ENCODE data around the gene U2AF2. TPM values are rescaled to one million over a fixed set of nuclear protein-coding genes. Genes with fewer than 3 reads are reported as not detected.

U2AF2 gene
- total RNA-seq, 1 experiment from 2014 or later, result 107 TPM

DNA sequence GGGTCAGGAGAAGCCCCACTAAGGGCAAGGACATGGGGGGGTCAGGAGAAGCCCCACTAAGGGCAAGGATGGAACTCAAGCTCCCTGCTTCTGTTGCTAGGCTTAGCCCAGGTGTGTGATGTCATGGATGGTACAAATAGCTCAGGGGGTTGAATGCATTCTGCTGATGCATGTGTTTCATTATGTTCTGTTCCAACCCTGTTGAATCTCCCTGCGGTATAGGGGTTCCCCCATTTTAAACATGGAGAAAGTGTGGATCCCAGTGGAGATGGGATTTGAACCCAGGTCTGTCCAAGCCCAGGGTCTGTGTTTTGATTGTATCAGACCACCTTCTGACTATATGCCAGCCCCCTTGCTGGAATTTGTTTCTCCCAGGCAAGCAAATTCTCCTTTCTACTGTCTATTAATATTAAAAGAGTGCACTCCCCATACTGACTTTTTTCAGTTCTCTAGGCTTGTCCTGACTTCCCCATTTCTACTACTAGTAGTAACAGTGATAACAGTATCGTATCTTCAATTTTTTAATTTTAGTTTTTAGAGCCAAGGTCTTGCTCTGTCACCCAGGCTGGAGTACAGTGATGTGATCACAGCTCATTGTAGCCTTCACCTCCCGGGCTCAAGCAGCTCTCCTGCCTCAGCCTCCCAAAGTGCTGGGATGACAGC, 42.7 kb upstream of the U2AF2 start:
- no peak overlapping the region for H3K9ac ChIP-seq (ENCODE audit: low read length)
- H4K20me1 ChIP-seq (ENCODE audit: insufficient read depth, low read depth, low read length), result peaks cover 18% of the 10 kb centered on the region
- H2AFZ ChIP-seq (ENCODE audit: low read length), result no peak overlapping the region
- no peak overlapping the region for H3K27ac ChIP-seq (ENCODE audit: low read length)
- no peak for DNase-seq
- H3K4me1 ChIP-seq (ENCODE audit: low read length), result peaks cover 8% of the 10 kb centered on the region
- no peaks in the 10 kb centered on the region for H3K27me3 ChIP-seq (ENCODE audit: low read length)
- peaks cover 58% of the 10 kb centered on the region for H3K79me2 ChIP-seq (ENCODE audit: low read length)
- peaks cover 18% of the 10 kb centered on the region for H3K36me3 ChIP-seq (ENCODE audit: insufficient read depth, low read length)
- no peak overlapping the region for H3K4me3 ChIP-seq (ENCODE audit: low read length)
- H3K9me3 ChIP-seq (ENCODE audit: low read length), result no peaks in the 10 kb centered on the region
- H3K4me2 ChIP-seq (ENCODE audit: low read depth, low read length, poor library complexity, severe bottlenecking), result no peak overlapping the region
- H3K9me2 ChIP-seq (replicated peaks; ENCODE audit: insufficient read depth, low read length), result no peaks in the 10 kb centered on the region

DNA sequence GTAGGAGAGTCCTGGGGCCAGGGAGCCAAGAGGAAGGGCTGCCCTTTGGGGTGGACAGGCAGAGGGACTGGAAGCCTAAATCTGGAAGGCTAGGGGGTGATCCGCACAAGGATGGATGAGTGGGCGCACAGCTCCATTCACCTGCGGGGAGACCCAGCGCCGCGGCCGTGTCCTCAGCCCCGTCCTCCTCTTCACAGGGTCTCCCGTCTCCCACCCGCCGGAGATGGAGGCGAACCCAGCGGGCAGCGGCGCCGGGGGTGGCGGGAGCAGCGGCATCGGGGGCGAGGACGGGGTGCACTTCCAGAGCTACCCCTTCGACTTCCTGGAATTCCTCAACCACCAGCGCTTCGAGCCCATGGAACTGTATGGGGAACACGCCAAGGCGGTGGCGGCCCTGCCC, 41.4 kb upstream of the U2AF2 start:
- no peak for DNase-seq
- H3K36me3 ChIP-seq (ENCODE audit: insufficient read depth, low read length), result peaks cover 17% of the 10 kb centered on the region
- H3K9ac ChIP-seq (ENCODE audit: low read length), result no peak overlapping the region
- no peaks in the 10 kb centered on the region for H3K27me3 ChIP-seq (ENCODE audit: low read length)
- no peak overlapping the region for H2AFZ ChIP-seq (ENCODE audit: low read length)
- H3K4me3 ChIP-seq (ENCODE audit: low read length), result no peak overlapping the region
- peaks cover 18% of the 10 kb centered on the region for H4K20me1 ChIP-seq (ENCODE audit: insufficient read depth, low read depth, low read length)
- peaks cover 46% of the 10 kb centered on the region for H3K79me2 ChIP-seq (ENCODE audit: low read length)
- H3K9me2 ChIP-seq (replicated peaks; ENCODE audit: insufficient read depth, low read length), result no peaks in the 10 kb centered on the region
- peaks cover 7% of the 10 kb centered on the region; the same call in 1 of the 2 replicates for H3K4me1 ChIP-seq (ENCODE audit: low read length)
- H3K27ac ChIP-seq (ENCODE audit: low read length), result no peak overlapping the region
- H3K4me2 ChIP-seq (ENCODE audit: low read depth, low read length, poor library complexity, severe bottlenecking), result no peak overlapping the region
- no peaks in the 10 kb centered on the region for H3K9me3 ChIP-seq (ENCODE audit: low read length)

DNA sequence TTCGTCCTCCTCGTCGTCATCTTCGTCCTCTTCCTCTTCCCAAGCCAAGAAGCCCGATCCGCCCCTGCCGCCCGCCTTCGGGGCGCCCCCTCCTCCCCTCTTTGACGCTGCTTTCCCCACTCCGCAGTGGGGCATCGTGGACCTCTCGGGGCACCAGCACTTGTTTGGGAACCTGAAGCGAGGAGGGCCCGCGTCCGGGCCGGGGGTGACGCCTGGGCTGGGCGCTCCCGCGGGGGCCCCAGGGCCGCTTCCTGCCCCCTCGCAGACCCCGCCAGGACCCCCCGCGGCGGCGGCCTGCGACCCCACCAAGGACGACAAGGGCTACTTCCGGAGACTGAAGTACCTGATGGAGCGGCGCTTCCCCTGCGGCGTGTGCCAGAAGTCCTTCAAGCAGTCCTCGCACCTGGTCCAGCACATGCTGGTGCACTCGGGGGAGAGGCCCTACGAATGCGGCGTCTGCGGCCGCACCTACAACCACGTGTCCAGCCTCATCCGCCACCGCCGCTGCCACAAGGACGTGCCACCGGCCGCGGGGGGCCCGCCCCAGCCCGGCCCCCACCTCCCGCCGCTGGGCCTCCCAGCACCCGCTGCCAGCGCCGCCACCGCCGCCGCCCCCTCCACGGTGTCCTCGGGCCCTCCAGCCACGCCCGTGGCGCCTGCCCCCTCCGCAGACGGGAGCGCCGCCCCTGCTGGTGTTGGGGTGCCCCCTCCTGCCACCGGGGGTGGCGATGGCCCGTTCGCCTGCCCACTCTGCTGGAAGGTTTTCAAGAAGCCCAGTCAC, 40.7 kb upstream of the U2AF2 start:
- no peak overlapping the region for H3K9ac ChIP-seq (ENCODE audit: low read length)
- H3K27ac ChIP-seq (ENCODE audit: low read length), result no peak overlapping the region
- no peaks in the 10 kb centered on the region for H3K27me3 ChIP-seq (ENCODE audit: low read length)
- peaks cover 39% of the 10 kb centered on the region for H3K79me2 ChIP-seq (ENCODE audit: low read length)
- H3K4me1 ChIP-seq (ENCODE audit: low read length), result peaks cover 7% of the 10 kb centered on the region; the same call in 1 of the 2 replicates
- DNase-seq, result no peak
- H3K36me3 ChIP-seq (ENCODE audit: insufficient read depth, low read length), result peaks cover 10% of the 10 kb centered on the region
- H3K4me3 ChIP-seq (ENCODE audit: low read length), result no peak overlapping the region
- peaks cover 18% of the 10 kb centered on the region for H4K20me1 ChIP-seq (ENCODE audit: insufficient read depth, low read depth, low read length)
- no peaks in the 10 kb centered on the region for H3K9me2 ChIP-seq (replicated peaks; ENCODE audit: insufficient read depth, low read length)
- no peak overlapping the region for H3K4me2 ChIP-seq (ENCODE audit: low read depth, low read length, poor library complexity, severe bottlenecking)
- H3K9me3 ChIP-seq (ENCODE audit: low read length), result no peaks in the 10 kb centered on the region
- H2AFZ ChIP-seq (ENCODE audit: low read length), result no peak overlapping the region

DNA sequence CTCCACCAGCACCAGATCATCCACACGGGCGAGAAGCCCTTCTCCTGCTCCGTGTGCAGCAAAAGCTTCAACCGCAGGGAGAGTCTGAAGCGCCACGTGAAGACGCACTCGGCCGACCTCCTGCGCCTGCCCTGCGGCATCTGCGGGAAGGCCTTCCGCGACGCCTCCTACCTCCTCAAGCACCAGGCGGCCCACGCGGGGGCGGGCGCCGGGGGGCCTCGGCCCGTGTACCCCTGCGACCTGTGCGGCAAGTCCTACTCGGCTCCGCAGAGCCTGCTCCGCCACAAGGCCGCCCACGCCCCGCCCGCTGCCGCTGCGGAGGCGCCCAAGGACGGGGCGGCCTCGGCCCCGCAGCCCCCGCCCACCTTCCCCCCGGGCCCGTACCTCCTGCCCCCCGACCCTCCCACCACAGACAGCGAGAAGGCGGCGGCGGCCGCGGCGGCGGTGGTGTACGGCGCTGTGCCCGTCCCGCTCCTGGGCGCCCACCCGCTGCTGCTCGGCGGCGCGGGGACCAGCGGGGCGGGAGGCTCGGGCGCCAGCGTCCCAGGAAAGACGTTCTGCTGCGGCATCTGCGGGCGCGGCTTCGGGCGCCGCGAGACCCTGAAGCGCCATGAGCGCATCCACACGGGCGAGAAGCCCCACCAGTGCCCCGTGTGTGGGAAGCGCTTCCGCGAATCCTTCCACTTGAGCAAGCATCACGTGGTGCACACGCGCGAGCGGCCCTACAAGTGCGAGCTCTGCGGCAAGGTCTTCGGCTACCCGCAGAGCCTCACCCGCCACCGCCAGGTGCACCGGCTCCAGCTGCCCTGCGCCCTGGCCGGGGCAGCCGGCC, 39.9 kb upstream of the U2AF2 start:
- H3K36me3 ChIP-seq (ENCODE audit: insufficient read depth, low read length), result peaks cover 5% of the 10 kb centered on the region; the same call in 1 of the 2 replicates

DNA sequence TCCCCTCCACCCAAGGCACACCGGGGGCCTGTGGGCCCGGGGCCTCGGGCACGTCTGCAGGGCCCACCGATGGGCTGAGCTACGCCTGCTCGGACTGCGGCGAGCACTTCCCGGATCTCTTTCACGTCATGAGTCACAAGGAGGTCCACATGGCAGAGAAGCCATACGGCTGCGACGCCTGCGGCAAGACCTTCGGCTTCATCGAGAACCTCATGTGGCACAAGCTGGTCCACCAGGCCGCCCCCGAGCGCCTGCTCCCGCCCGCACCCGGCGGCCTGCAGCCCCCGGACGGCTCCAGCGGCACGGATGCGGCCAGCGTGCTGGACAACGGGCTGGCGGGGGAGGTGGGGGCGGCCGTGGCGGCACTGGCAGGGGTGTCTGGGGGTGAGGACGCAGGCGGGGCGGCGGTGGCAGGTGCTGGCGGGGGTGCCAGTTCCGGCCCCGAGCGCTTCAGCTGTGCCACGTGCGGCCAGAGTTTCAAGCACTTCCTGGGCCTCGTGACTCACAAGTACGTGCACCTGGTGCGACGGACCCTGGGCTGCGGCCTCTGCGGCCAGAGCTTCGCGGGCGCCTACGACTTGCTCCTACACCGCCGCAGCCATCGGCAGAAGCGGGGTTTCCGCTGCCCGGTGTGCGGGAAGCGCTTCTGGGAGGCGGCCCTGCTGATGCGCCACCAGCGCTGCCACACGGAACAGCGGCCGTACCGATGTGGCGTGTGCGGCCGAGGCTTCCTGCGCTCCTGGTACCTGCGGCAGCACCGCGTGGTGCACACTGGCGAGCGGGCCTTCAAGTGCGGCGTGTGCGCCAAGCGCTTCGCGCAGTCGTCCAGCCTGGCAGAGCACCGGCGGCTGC, 39.1 kb upstream of the U2AF2 start:
- H3K9me2 ChIP-seq (replicated peaks; ENCODE audit: insufficient read depth, low read length), result no peaks in the 10 kb centered on the region
- H3K36me3 ChIP-seq (ENCODE audit: insufficient read depth, low read length), result peaks cover 3% of the 10 kb centered on the region; the same call in 1 of the 2 replicates
- no peak overlapping the region for H2AFZ ChIP-seq (ENCODE audit: low read length)
- no peak overlapping the region for H3K9ac ChIP-seq (ENCODE audit: low read length)
- no peaks in the 10 kb centered on the region for H3K9me3 ChIP-seq (ENCODE audit: low read length)
- H3K27me3 ChIP-seq (ENCODE audit: low read length), result no peaks in the 10 kb centered on the region
- no peak for DNase-seq
- H3K27ac ChIP-seq (ENCODE audit: low read length), result no peak overlapping the region
- no peak overlapping the region for H3K4me2 ChIP-seq (ENCODE audit: low read depth, low read length, poor library complexity, severe bottlenecking)
- peaks cover 8% of the 10 kb centered on the region for H4K20me1 ChIP-seq (ENCODE audit: insufficient read depth, low read depth, low read length)
- H3K4me3 ChIP-seq (ENCODE audit: low read length), result no peak overlapping the region
- peaks cover 20% of the 10 kb centered on the region for H3K4me1 ChIP-seq (ENCODE audit: low read length)
- peaks cover 24% of the 10 kb centered on the region for H3K79me2 ChIP-seq (ENCODE audit: low read length)

More for the DNA sequence above, 39.9 kb upstream of the U2AF2 start:
- Histone ChIP-seq H4K20me1 (ENCODE audit: insufficient read depth, low read depth, low read length) (peaks cover 12% of the 10 kb centered on the region), H3K27ac (ENCODE audit: low read length) (no peak overlapping the region), H3K4me1 (ENCODE audit: low read length) (peaks cover 14% of the 10 kb centered on the region), H3K9ac (ENCODE audit: low read length) (no peak overlapping the region), H3K9me3 (ENCODE audit: low read length) (no peaks in the 10 kb centered on the region), H2AFZ (ENCODE audit: low read length) (no peak overlapping the region), H3K27me3 (ENCODE audit: low read length) (no peaks in the 10 kb centered on the region), H3K4me2 (ENCODE audit: low read depth, low read length, poor library complexity, severe bottlenecking) (no peak overlapping the region), H3K4me3 (ENCODE audit: low read length) (no peak overlapping the region), H3K9me2 (replicated peaks; ENCODE audit: insufficient read depth, low read length) (no peaks in the 10 kb centered on the region), H3K79me2 (ENCODE audit: low read length) (peaks cover 31% of the 10 kb centered on the region)
- DNase-seq, result no peak

DNA sequence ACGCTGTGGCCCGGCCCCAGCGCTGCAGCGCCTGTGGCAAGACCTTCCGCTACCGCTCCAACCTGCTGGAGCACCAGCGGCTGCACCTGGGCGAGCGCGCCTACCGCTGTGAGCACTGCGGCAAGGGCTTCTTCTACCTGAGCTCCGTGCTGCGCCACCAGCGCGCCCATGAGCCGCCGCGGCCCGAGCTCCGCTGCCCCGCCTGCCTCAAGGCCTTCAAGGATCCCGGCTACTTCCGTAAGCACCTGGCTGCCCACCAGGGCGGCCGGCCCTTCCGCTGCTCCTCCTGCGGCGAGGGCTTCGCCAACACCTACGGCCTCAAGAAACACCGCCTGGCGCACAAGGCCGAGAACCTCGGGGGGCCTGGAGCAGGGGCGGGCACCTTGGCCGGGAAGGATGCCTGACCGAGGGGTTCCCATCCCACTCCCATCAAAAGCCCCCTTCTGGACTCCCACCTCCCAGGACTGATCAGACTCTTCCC, 38.4 kb upstream of the U2AF2 start:
- no peak for DNase-seq
- Histone ChIP-seq H3K4me3 (ENCODE audit: low read length) (no peak overlapping the region), H3K36me3 (ENCODE audit: insufficient read depth, low read length) (peaks cover 3% of the 10 kb centered on the region; the same call in 1 of the 2 replicates), H3K4me1 (ENCODE audit: low read length) (peaks cover 18% of the 10 kb centered on the region), H3K27ac (ENCODE audit: low read length) (no peak overlapping the region), H3K9me3 (ENCODE audit: low read length) (no peaks in the 10 kb centered on the region), H3K27me3 (ENCODE audit: low read length) (no peaks in the 10 kb centered on the region), H3K79me2 (ENCODE audit: low read length) (peaks cover 17% of the 10 kb centered on the region), H3K4me2 (ENCODE audit: low read depth, low read length, poor library complexity, severe bottlenecking) (no peak overlapping the region), H2AFZ (ENCODE audit: low read length) (no peak overlapping the region), H4K20me1 (ENCODE audit: insufficient read depth, low read depth, low read length) (peaks cover 5% of the 10 kb centered on the region; the same call in 1 of the 2 replicates), H3K9me2 (replicated peaks; ENCODE audit: insufficient read depth, low read length) (no peaks in the 10 kb centered on the region), H3K9ac (ENCODE audit: low read length) (no peak overlapping the region)

DNA sequence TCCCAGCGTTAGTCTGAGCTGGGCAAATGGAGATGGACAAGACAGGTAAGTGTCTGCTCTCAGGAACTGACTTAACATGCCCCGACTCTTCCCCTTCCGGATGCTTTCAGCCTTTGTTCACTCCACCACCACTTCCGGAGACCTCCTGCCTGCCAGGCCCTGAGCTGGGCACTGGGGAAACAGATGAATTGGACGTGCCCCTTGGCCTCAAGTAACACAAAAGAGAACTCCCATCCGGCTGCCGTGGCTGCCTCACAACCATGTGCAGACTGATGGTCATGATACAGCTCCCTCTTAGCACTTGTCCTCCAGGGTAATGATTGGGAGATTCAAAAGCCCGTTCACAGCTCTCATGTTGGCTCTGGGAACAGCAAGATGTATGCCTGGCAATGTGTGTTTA, 37.4 kb upstream of the U2AF2 start:
- H3K4me3 ChIP-seq (ENCODE audit: low read length), result no peak overlapping the region
- H3K9ac ChIP-seq (ENCODE audit: low read length), result no peak overlapping the region
- peaks cover 3% of the 10 kb centered on the region; the same call in 1 of the 2 replicates for H3K36me3 ChIP-seq (ENCODE audit: insufficient read depth, low read length)
- H3K9me2 ChIP-seq (replicated peaks; ENCODE audit: insufficient read depth, low read length), result no peaks in the 10 kb centered on the region
- no peaks in the 10 kb centered on the region for H3K27me3 ChIP-seq (ENCODE audit: low read length)
- H3K79me2 ChIP-seq (ENCODE audit: low read length), result peaks cover 8% of the 10 kb centered on the region; the same call in 1 of the 2 replicates
- H4K20me1 ChIP-seq (ENCODE audit: insufficient read depth, low read depth, low read length), result 0 out of 2 replicates have a peak, but pooled peaks cover 4% of the 10 kb centered on the region
- no peak overlapping the region for H3K27ac ChIP-seq (ENCODE audit: low read length)
- no peaks in the 10 kb centered on the region for H3K9me3 ChIP-seq (ENCODE audit: low read length)
- no peak for DNase-seq
- no peak overlapping the region for H2AFZ ChIP-seq (ENCODE audit: low read length)
- no peak overlapping the region for H3K4me2 ChIP-seq (ENCODE audit: low read depth, low read length, poor library complexity, severe bottlenecking)
- peaks cover 13% of the 10 kb centered on the region for H3K4me1 ChIP-seq (ENCODE audit: low read length)
